HUES64 (cell line): ENCODE results near the gene ITPRIPL1.

ENCODE experiments used
- H3K27ac ChIP-seq: 2 replicates; pipeline ENCODE4 v1.7.0; 2013; ENCODE audit warnings: low read depth, low read length, inconsistent platforms
- H3K27me3 ChIP-seq: 2 replicates; pipeline ENCODE4 v1.6.1; 2013; ENCODE audit warnings: mild to moderate bottlenecking, low read length; ENCODE audit not compliant: insufficient read depth
- H3K36me3 ChIP-seq: 2 replicates; pipeline ENCODE4 v1.6.1; 2013; ENCODE audit warnings: mild to moderate bottlenecking, low read length; ENCODE audit not compliant: insufficient read depth
- H3K4me1 ChIP-seq: 2 replicates; pipeline ENCODE4 v1.6.1; 2013; ENCODE audit warnings: mild to moderate bottlenecking, low read length, moderate library complexity; ENCODE audit not compliant: insufficient read depth
- H3K4me3 ChIP-seq: 2 replicates; pipeline ENCODE4 v1.5.1; 2013; ENCODE audit warnings: mild to moderate bottlenecking, low read length, moderate library complexity
- H3K9ac ChIP-seq: 2 replicates; pipeline ENCODE4 v1.6.1; 2013; ENCODE audit warnings: mild to moderate bottlenecking, low read depth, low read length
- H3K9me3 ChIP-seq: 2 replicates; pipeline ENCODE4 v1.6.1; 2013; ENCODE audit warnings: low read depth, low read length; ENCODE audit not compliant: insufficient read depth
- WGBS: fragments of 150-250, 120-280 bp; methylation state at CpG from one replicate; pipeline ENCODE4 v1.1.7; 2013; ENCODE audit warnings: missing lambda C conversion rate; 5-methylcytosine and 5-hydroxymethylcytosine counted together

The ITPRIPL1 gene

GRCh38 chr2:96305979-96306308 lies 19.2 kb upstream of the ITPRIPL1 start:
- 13% methylated on average over 9 of the region's 9 CpGs for WGBS
- peaks cover 36% of the 10 kb centered on the region for H3K36me3 ChIP-seq
- peak overlapping the region; percentile 87 for H3K27ac ChIP-seq
- H3K9me3 ChIP-seq: no peaks in the 10 kb centered on the region
- H3K4me3 ChIP-seq: peak overlapping the region; percentile 99
- no peaks in the 10 kb centered on the region for H3K27me3 ChIP-seq
- H3K9ac ChIP-seq: peak overlapping the region; percentile 91
- peaks cover 13% of the 10 kb centered on the region; the same call in 1 of the 2 replicates for H3K4me1 ChIP-seq

DNA sequence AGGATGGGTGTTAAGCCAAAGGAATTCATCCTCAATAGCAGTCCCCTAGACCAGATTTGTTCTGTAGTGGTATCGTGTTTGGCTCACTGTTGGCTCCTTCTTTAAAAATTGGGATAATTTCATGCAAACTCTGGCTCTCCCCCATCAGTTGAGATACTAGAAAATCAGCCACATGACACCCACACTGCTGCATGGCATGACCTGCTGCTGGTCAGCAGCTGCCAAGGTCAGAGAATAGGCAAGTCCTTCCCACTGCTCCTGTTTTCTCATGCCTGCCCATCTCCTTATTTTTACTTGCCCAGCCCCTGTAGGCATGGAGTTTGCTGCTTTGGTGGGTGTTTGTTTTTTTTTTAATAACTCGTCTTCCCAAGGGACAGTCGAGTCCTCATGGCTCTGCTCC lies 18.7 kb upstream of the ITPRIPL1 start:
- Histone ChIP-seq H3K27ac (peak overlapping the region; percentile 87; the same call in 1 of the 2 replicates), H3K9ac (peak overlapping the region; percentile 91), H3K27me3 (no peaks in the 10 kb centered on the region), H3K4me1 (peaks cover 13% of the 10 kb centered on the region; the same call in 1 of the 2 replicates), H3K36me3 (peaks cover 32% of the 10 kb centered on the region), H3K4me3 (peak overlapping the region; percentile 99), H3K9me3 (no peaks in the 10 kb centered on the region)
- 93% methylated on average over 3 of the region's 3 CpGs for WGBS

DNA sequence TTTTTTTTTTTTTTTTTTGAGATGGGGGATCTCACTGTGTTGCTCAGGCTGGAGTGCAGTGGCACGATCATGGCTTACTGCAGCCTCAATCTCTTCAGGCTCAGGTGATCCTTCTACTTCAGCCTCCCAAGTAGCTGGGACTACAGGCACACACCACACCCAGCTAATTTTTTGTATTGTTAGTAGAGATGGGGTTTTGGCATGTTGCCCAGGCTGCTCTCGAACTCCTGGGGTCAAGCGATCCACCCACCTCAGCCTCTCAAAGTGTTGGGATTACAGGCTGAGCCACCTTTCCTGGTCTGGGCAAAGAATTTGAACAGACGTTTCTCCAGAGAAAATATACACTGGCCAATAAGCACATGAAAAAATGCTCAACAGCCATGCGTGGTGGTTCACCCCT lies 16.9 kb upstream of the ITPRIPL1 start:
- Histone ChIP-seq H3K27me3 (no peaks in the 10 kb centered on the region), H3K27ac (no peak overlapping the region), H3K9ac (no peak overlapping the region), H3K4me3 (no peak overlapping the region), H3K4me1 (peaks cover 13% of the 10 kb centered on the region; the same call in 1 of the 2 replicates), H3K9me3 (no peaks in the 10 kb centered on the region), H3K36me3 (peaks cover 13% of the 10 kb centered on the region)
- WGBS: 93% methylated on average over 5 of the region's 5 CpGs

- 86% methylated on average over 3 of the region's 3 CpGs for WGBS
- Histone ChIP-seq H3K4me3 (no peak overlapping the region), H3K9ac (no peak overlapping the region), H3K36me3 (no peaks in the 10 kb centered on the region), H3K4me1 (peaks cover 5% of the 10 kb centered on the region; the same call in 1 of the 2 replicates), H3K27me3 (peaks cover 16% of the 10 kb centered on the region), H3K9me3 (no peaks in the 10 kb centered on the region), H3K27ac (no peak overlapping the region)
Measured at GRCh38 chr2:96315005-96315399, 10.1 kb upstream of the ITPRIPL1 start.

GRCh38 chr2:96315400-96316071 lies 9.6 kb upstream of the ITPRIPL1 start:
- H3K36me3 ChIP-seq: no peaks in the 10 kb centered on the region
- peaks cover 21% of the 10 kb centered on the region for H3K27me3 ChIP-seq
- 87% methylated on average over 7 of the region's 7 CpGs for WGBS
- no peak overlapping the region for H3K27ac ChIP-seq
- H3K4me3 ChIP-seq: no peak overlapping the region
- peaks cover 5% of the 10 kb centered on the region; the same call in 1 of the 2 replicates for H3K4me1 ChIP-seq
- H3K9ac ChIP-seq: 0 out of 2 replicates have a peak overlapping the region, but pooled peaks have one; percentile 1
- H3K9me3 ChIP-seq: no peaks in the 10 kb centered on the region

GRCh38 chr2:96316999-96317398 lies 8.1 kb upstream of the ITPRIPL1 start:
- H3K4me3 ChIP-seq: no peak overlapping the region
- no peak overlapping the region for H3K27ac ChIP-seq
- no peaks in the 10 kb centered on the region for H3K9me3 ChIP-seq
- no peaks in the 10 kb centered on the region for H3K36me3 ChIP-seq
- H3K9ac ChIP-seq: no peak overlapping the region
- peaks cover 36% of the 10 kb centered on the region for H3K27me3 ChIP-seq
- peaks cover 9% of the 10 kb centered on the region; the same call in 1 of the 2 replicates for H3K4me1 ChIP-seq

- H3K9ac ChIP-seq: no peak overlapping the region
- no peak overlapping the region for H3K4me3 ChIP-seq
- peaks cover 9% of the 10 kb centered on the region; the same call in 1 of the 2 replicates for H3K4me1 ChIP-seq
- peaks cover 42% of the 10 kb centered on the region for H3K27me3 ChIP-seq
- H3K36me3 ChIP-seq: no peaks in the 10 kb centered on the region
- no peak overlapping the region for H3K27ac ChIP-seq
- no peaks in the 10 kb centered on the region for H3K9me3 ChIP-seq
- WGBS: 90% methylated on average over 4 of the region's 4 CpGs
Measured at GRCh38 chr2:96317584-96317997, 7.5 kb upstream of the ITPRIPL1 start.

DNA sequence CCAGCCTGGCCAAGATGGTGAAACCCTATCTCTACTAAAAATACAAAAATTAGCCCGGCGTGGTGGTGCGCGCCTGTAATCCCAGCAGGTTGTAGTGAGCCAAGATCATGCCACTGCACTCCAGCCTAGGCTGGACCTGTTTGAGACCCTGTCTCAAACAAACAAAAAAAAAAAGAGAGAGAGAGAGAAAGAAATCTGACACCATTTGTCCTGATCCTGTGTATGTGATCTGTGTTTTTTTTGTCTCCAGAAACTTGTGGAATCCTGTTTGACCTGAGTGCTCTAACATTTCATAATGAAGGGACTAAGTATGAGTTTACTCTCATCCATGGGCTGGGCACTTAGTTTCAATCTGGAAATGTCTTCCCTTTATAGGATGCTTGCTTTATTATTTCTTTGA lies 6.4 kb upstream of the ITPRIPL1 start:
- peaks cover 53% of the 10 kb centered on the region for H3K27me3 ChIP-seq
- H3K9ac ChIP-seq: no peak overlapping the region
- 100% methylated on average over 4 of the region's 4 CpGs for WGBS
- no peak overlapping the region for H3K4me3 ChIP-seq
- no peak overlapping the region for H3K27ac ChIP-seq
- no peaks in the 10 kb centered on the region for H3K36me3 ChIP-seq
- peaks cover 9% of the 10 kb centered on the region; the same call in 1 of the 2 replicates for H3K4me1 ChIP-seq
- H3K9me3 ChIP-seq: no peaks in the 10 kb centered on the region

- no peaks in the 10 kb centered on the region for H3K36me3 ChIP-seq
- H3K27ac ChIP-seq: no peak overlapping the region
- whole genome bisulfite sequencing: 64% methylated on average over 1 of the region's 1 CpG
- H3K4me1 ChIP-seq: peaks cover 9% of the 10 kb centered on the region; the same call in 1 of the 2 replicates
- H3K27me3 ChIP-seq: peaks cover 60% of the 10 kb centered on the region
- H3K9ac ChIP-seq: no peak overlapping the region
- no peak overlapping the region for H3K4me3 ChIP-seq
- no peaks in the 10 kb centered on the region for H3K9me3 ChIP-seq
Measured at GRCh38 chr2:96319396-96319795, 5.7 kb upstream of the ITPRIPL1 start.

- H3K9ac ChIP-seq: no peak overlapping the region
- peak overlapping the region; percentile 70; the same call in 1 of the 2 replicates for H3K4me3 ChIP-seq
- WGBS: 87% methylated on average over 3 of the region's 3 CpGs
- H3K9me3 ChIP-seq: no peaks in the 10 kb centered on the region
- no peaks in the 10 kb centered on the region for H3K36me3 ChIP-seq
- no peak overlapping the region for H3K27ac ChIP-seq
- peaks cover 11% of the 10 kb centered on the region; the same call in 1 of the 2 replicates for H3K4me1 ChIP-seq
- H3K27me3 ChIP-seq: peaks cover 67% of the 10 kb centered on the region
Measured at GRCh38 chr2:96320326-96320725, 4.8 kb upstream of the ITPRIPL1 start.

GRCh38 chr2:96320728-96321622 lies 4.1 kb upstream of the ITPRIPL1 start:
- no peak overlapping the region for H3K27ac ChIP-seq
- peaks cover 74% of the 10 kb centered on the region for H3K27me3 ChIP-seq
- H3K9me3 ChIP-seq: no peaks in the 10 kb centered on the region
- H3K9ac ChIP-seq: peak overlapping the region; percentile 61
- H3K4me1 ChIP-seq: peaks cover 8% of the 10 kb centered on the region; the same call in 1 of the 2 replicates
- peak overlapping the region; percentile 70 for H3K4me3 ChIP-seq
- 6% methylated on average over 41 of the region's 41 CpGs for WGBS
- H3K36me3 ChIP-seq: no peaks in the 10 kb centered on the region
